Activated naive CD8-positive, alpha-beta T cell treated with anti-CD3 and anti-CD28 coated beads, Interleukin-2, amount 50 U/mL, for 16 hours (primary cell): ENCODE data around the gene KIDINS220.
"Not testable (repeated sequence)": the region's sequence is repeated elsewhere in the genome, so short reads cannot be mapped to it uniquely, and the experiment has no call there.

Experiments used
- DNase-seq: peaks from one replicate; pipeline ENCODE4 v3.0.0-alpha.2; 2020; ENCODE audit warnings: low read depth, low spot score

Gene KIDINS220

DNA sequence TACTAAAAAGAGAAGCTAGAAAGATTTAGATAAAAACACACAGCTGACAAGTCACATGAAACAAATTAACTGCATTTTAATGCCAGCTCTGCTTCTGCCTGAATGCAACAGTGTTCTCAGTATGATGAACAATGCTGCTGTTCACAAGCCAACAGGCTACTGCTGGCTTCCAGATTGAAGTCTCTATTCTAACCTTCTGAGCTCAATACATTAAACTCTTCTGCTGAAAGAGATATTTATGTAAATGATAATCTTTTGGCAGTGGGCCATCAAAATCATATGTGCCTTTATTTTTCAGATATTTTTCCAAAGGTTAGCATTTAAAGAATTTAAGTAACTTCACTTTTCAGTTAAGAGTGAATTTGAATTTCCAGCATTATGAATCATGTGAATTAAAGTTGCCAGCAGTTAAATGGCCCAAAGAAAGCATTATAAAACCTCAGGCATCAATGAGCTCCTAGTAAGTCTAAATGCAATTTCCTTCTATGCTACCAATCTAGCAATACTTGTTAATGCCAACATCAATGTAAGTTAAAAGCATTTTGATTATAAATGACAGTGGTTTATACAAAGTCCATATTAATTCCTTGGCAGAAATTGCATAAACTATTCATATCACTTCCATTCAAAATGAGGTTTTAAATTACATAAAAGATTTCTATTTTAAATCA, 83.2 kb downstream of the KIDINS220 start:
- DNase-seq = no peak

DNA sequence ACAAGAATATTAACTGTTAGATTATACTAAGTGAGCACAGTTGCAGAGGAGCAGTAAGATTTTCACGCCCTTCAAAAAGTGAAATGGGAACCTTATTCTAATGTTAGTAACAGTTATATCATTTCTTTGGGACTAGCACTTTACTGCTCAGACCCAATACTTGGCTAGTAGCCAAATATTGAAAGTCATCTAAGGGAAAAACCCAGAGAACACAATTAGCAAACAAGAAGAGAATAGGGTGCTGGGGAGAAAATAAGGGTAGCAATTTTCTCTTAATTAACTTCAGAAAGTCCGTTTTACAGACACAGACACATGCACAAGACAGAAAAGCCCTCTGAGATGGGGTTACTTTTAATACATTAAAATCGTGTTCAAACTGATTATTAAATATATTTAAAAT, 83.8 kb downstream of the KIDINS220 start:
- no peak for DNase-seq

GRCh38 chr2:8752385-8752784, 85.0 kb downstream of the KIDINS220 start:
- no peak for DNase-seq

DNA sequence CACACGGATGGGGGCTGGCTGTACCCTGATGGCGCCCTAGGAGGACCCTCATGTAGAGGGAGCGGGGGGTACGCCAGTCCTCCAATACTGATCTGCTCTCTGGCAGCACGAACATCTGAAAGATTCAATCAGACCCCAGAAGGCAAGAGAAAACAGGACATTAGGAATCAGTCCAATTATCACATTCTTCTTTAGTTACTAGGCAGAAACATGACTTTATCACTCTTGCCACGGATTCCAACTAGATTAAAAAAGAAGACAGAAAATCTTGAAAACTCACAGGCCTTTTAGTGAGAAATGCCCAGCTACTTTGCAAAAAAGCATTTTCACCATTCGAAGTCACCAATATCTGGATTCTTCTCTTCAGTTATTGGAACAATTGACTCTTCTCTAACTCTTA, 87.2 kb downstream of the KIDINS220 start:
- no peak for DNase-seq

- no peak for DNase-seq
These were observed 94.2 kb downstream of the KIDINS220 start for GRCh38 chr2:8743261-8743660.

- DNase-seq = no peak
These were observed 97.3 kb downstream of the KIDINS220 start for GRCh38 chr2:8740136-8740535.

- DNase-seq = no peak
These were observed 99.7 kb downstream of the KIDINS220 start for GRCh38 chr2:8737571-8738175.

- DNase-seq = no peak
These were observed 104.8 kb downstream of the KIDINS220 start for GRCh38 chr2:8732601-8733000.

DNA sequence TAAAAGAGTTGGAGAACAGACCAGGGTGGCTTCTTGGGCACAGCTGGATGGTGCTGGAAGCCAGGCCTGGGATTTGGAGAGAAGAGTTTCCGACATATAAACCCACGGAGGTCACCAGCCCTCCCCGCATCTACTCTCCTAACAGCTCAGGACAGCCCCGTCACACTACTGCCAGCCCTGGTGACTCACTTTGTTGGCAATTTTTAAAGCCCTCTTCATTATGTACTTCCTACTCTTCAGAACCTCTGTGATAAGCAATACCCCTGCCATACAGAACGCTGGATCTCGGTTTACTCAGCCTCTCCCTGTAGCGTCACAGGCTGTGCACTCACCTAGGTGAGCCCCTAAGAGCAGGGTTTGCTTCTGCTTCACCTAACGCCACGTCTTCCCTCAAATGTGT, 107.5 kb downstream of the KIDINS220 start:
- no peak for DNase-seq

DNA sequence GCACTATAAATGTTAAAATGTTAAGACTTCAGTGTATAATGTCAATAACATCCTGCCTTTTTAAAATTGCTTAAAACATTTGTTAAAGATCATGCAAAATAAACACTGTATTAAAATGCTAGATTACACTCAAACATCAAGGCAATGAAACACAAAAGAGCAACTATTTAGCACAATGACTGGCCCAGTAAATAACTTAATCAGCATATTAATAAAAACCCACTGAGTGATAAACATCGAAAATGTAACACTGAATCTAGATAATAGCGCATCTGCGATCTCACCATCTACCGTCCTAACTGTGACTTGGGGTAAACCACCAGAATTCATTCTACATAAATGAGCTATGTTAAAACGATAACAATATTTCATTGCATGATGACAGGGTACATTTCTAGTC, 108.3 kb downstream of the KIDINS220 start:
- not testable (repeated sequence) for DNase-seq

DNA sequence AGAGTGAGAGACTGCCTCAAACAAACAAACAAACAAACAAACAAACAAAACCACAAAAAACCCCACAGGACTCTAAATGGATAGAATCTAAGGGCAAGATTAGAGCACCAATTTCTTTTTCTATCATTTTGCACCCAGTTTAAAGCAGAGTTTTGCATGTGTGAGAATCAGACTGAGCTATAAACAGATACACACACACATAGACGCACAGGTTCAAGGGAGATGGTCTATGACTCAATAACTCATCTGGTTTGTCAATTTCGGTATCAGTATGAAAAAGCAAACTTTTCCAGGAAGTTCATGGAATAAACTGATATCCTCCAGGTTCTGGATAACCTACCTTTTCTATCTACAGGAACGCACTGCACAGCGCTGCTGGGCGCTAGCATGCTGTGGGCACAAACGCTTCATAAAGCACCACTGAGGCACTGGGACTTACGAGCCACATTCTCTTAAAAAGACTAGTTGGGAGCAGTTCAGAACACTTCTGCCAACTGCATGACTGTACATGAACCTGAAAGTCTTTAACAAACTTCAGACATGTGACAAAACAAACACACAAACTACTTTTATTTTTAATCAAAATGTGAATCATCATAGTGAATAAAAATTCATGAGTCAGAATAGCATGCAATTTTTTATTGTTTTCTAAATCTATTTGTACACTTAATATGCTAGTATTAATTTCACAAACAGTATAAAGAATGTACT, 109.0 kb downstream of the KIDINS220 start:
- no peak for DNase-seq

DNA sequence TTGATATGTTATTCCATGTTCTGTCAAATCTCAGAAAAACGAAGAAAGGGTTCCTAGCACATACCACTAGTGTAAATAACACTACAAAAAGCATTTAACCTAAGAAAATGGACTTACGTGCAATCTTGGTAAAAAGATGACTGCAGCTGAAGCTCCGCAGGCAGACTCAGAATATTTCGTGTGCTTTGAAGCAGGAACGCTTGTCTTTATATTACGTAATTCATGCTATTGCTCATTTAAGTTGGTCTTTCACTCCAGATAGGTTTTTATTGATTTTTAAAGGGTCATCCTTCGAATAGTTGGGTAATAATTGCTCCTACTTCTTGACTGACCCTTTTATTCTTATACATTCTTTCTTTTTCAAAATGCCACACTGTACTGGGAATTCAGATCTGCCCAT, 111.6 kb downstream of the KIDINS220 start:
- no peak for DNase-seq

DNA sequence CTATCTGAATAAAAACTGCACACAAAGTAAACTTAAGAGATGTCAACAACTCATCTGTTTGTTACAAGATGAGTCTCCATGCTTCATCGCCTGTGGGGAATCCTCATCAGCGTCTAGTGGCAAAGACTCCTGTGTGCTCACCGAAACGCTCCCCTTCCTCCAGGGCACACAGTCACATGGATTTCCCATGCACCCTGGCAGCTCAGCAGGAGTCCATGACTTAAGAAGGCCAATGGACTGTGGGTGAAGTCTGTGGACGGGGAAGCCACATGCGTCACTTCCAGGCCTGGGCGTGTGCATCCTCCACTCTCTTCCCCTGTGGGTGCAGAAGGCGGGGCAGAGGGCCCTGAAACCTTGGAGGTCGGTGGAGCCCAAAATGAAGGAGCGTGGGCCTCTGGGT, 114.4 kb downstream of the KIDINS220 start:
- no peak for DNase-seq

GRCh38 chr2:8721410-8721809, 116.0 kb downstream of the KIDINS220 start:
- no peak for DNase-seq

- DNase-seq = no peak
These were observed 116.7 kb downstream of the KIDINS220 start for GRCh38 chr2:8720741-8721140.

GRCh38 chr2:8719528-8719927, 117.9 kb downstream of the KIDINS220 start:
- DNase-seq = no peak

GRCh38 chr2:8714971-8715370, 122.4 kb downstream of the KIDINS220 start:
- no peak for DNase-seq

DNA sequence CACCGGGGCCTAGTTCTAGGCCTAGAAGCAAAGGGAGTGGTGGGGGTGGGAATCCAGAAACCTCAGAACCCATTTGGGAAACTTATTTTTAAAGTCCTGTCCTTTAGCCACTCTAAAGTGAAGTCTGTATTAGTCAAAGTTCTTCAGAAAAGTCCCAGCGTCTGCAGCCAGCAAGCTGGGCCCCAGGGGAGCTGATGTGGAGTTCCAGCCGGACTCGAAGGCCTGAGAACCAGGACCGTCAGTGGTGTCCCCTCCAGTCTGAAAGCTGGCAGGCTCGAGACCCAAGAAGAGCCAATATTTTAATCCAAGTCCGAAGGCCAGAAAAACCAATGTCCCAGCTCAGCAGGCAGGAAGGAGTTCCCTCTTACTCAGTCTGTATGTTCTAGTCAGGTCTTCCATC, 123.1 kb downstream of the KIDINS220 start:
- DNase-seq = no peak

DNA sequence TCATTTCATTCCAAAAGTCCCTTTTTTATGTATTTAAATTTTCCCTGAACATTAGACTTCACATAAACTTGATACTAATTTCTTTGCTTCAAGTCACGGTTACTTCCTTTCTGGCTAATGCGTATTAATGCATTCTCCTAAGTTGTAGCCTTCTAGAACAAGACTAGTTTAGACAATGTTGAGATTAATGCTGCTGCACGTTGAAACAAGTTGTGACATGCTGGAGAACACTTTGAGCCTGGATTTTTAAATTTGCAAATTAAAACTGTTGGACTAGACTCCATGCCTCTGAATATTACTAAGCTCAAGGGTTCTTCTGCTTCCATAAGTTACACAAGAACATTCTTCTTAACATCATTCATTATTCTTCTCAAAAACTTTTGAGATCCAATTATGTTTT, 126.5 kb downstream of the KIDINS220 start:
- DNase-seq = no peak

- DNase-seq = no peak
These were observed 127.8 kb downstream of the KIDINS220 start for GRCh38 chr2:8709611-8710010.

- no peak for DNase-seq
These were observed 132.5 kb downstream of the KIDINS220 start for GRCh38 chr2:8704906-8705305.

- no peak for DNase-seq
These were observed 135.6 kb downstream of the KIDINS220 start for GRCh38 chr2:8701681-8702379.
